Activated T-helper 2 cell treated with anti-CD3 and anti-CD28 coated beads, Interferon-gamma antibody, Interleukin-2, Interleukin-4, amounts not matched to agents 10 μg/mL and 5 μg/mL and 100 μg/mL, durations not matched to agents 14 hours and 24 hours and 36 hours (primary cell): ENCODE results near the gene KIAA0319L. TPM values are rescaled to one million over a fixed set of nuclear protein-coding genes. Genes with fewer than 3 reads are reported as not detected.
A peak's percentile ranks its signal among the peaks of the same experiment; 100 is the strongest.

Source experiments
- DNase-seq: peaks from one replicate; pipeline ENCODE4 v3.0.0; 2021; ENCODE audit warnings: low spot score
- H3K27ac Mint-ChIP-seq: one replicate; pipeline ENCODE4 v1.8.0; 2021; ENCODE audit warnings: mixed read lengths
- H3K27me3 Mint-ChIP-seq: one replicate; pipeline ENCODE4 v1.8.0; 2021; ENCODE audit warnings: low read depth, mixed read lengths
- H3K36me3 Mint-ChIP-seq: one replicate; pipeline ENCODE4 v1.8.0; 2021; ENCODE audit warnings: low read depth, mixed read lengths
- H3K4me1 Mint-ChIP-seq: one replicate; pipeline ENCODE4 v1.8.0; 2021; ENCODE audit warnings: low read depth, mixed read lengths
- H3K4me3 Mint-ChIP-seq: one replicate; pipeline ENCODE4 v1.8.0; 2021; ENCODE audit warnings: low read depth, mild to moderate bottlenecking, moderate library complexity, mixed read lengths
- H3K9me3 Mint-ChIP-seq: one replicate; pipeline ENCODE4 v1.8.0; 2021; ENCODE audit warnings: mixed read lengths
- intact Hi-C: fragments of 100-400 bp; cut with micrococcal nuclease; formaldehyde crosslinking; loops from one replicate; pipeline ENCODE4 v1.15.1; 2023
- total RNA-seq: library from RNA; stranded (reverse); gene quantifications from 2 replicates; pipeline ENCODE4 v1.2.3, GENCODE V29; 2022

Gene KIAA0319L
- total RNA-seq, 1 donor from 2014 or later = 40.9 TPM

- Mint-ChIP-seq H3K27me3 (no peaks in the 10 kb centered on the region), H3K4me3 (peak overlapping the region; percentile 66), H3K4me1 (peaks cover 69% of the 10 kb centered on the region), H3K36me3 (peaks cover 50% of the 10 kb centered on the region), H3K27ac (peak overlapping the region; percentile 86), H3K9me3 (no peaks in the 10 kb centered on the region)
- intact Hi-C loops = loop anchor here (1.0 to 10.0 kb wide), 5 partner anchors 32 to 438 kb away; partner anchors contain the start of genes KIAA0319L and NCDN
- no peak for DNase-seq
Observed at GRCh38 chr1:35506960-35507912, 50.0 kb downstream of the KIAA0319L start.

GRCh38 chr1:35505911-35506798 lies 51.0 kb downstream of the KIAA0319L start:
- H3K9me3 Mint-ChIP-seq = no peaks in the 10 kb centered on the region
- peaks cover 71% of the 10 kb centered on the region for H3K4me1 Mint-ChIP-seq
- peak overlapping the region; percentile 86 for H3K27ac Mint-ChIP-seq

GRCh38 chr1:35502242-35502641 lies 55.0 kb downstream of the KIAA0319L start:
- no peak for DNase-seq
- H3K4me3 Mint-ChIP-seq = no peak overlapping the region
- no peak overlapping the region for H3K27ac Mint-ChIP-seq
- H3K36me3 Mint-ChIP-seq = peaks cover 65% of the 10 kb centered on the region
- intact Hi-C loops = loop anchor here (10.0 kb wide), 1 partner anchor 443 kb away; no protein-coding TSS in a partner anchor
- H3K4me1 Mint-ChIP-seq = peaks cover 71% of the 10 kb centered on the region
- no peaks in the 10 kb centered on the region for H3K27me3 Mint-ChIP-seq
- H3K9me3 Mint-ChIP-seq = no peaks in the 10 kb centered on the region

More at GRCh38 chr1:35505911-35506798, 51.0 kb downstream of the KIAA0319L start:
- DNase-seq = peak; percentile 69
- peak overlapping the region; percentile 66 for H3K4me3 Mint-ChIP-seq
- H3K27me3 Mint-ChIP-seq = no peaks in the 10 kb centered on the region
- intact Hi-C loops = loop anchor here (1.0 to 10.0 kb wide), 5 partner anchors 33 to 439 kb away; partner anchors contain the start of genes KIAA0319L and NCDN
- peaks cover 51% of the 10 kb centered on the region for H3K36me3 Mint-ChIP-seq

- Mint-ChIP-seq H3K27me3 (no peaks in the 10 kb centered on the region), H3K27ac (peak overlapping the region; percentile 4), H3K9me3 (no peaks in the 10 kb centered on the region), H3K4me1 (peaks cover 53% of the 10 kb centered on the region), H3K4me3 (no peak overlapping the region), H3K36me3 (peaks cover 56% of the 10 kb centered on the region)
- intact Hi-C loops = loop anchor here (10.0 kb wide), 1 partner anchor 444 kb away; no protein-coding TSS in a partner anchor
- no peak for DNase-seq
Observed at GRCh38 chr1:35500439-35500838, 56.8 kb downstream of the KIAA0319L start.

- Mint-ChIP-seq H3K36me3 (peaks cover 51% of the 10 kb centered on the region), H3K27ac (peak overlapping the region; percentile 14), H3K4me1 (peaks cover 47% of the 10 kb centered on the region), H3K27me3 (no peaks in the 10 kb centered on the region), H3K4me3 (no peak overlapping the region), H3K9me3 (no peaks in the 10 kb centered on the region)
- intact Hi-C loops = loop anchor here (10.0 kb wide), 1 partner anchor 445 kb away; no protein-coding TSS in a partner anchor
- DNase-seq = peak; percentile 59
Observed at GRCh38 chr1:35499652-35500176, 57.5 kb downstream of the KIAA0319L start.

- no peak for DNase-seq
- Mint-ChIP-seq H3K4me3 (no peak overlapping the region), H3K9me3 (no peaks in the 10 kb centered on the region), H3K36me3 (peaks cover 53% of the 10 kb centered on the region), H3K27me3 (no peaks in the 10 kb centered on the region), H3K27ac (peak overlapping the region; percentile 14), H3K4me1 (peaks cover 45% of the 10 kb centered on the region)
- intact Hi-C loops = no loop called here
Observed at GRCh38 chr1:35499231-35499630, 58.0 kb downstream of the KIAA0319L start.

GRCh38 chr1:35497571-35497970 lies 59.6 kb downstream of the KIAA0319L start:
- H3K27me3 Mint-ChIP-seq = no peaks in the 10 kb centered on the region

GRCh38 chr1:35490250-35490649 lies 67.0 kb downstream of the KIAA0319L start:
- H3K4me3 Mint-ChIP-seq = no peak overlapping the region
- H3K9me3 Mint-ChIP-seq = peaks cover 42% of the 10 kb centered on the region
- no peaks in the 10 kb centered on the region for H3K27me3 Mint-ChIP-seq
- DNase-seq = no peak
- H3K36me3 Mint-ChIP-seq = peaks cover 70% of the 10 kb centered on the region
- H3K4me1 Mint-ChIP-seq = peaks cover 8% of the 10 kb centered on the region
- no peak overlapping the region for H3K27ac Mint-ChIP-seq
- intact Hi-C loops = no loop called here

More at GRCh38 chr1:35497571-35497970, 59.6 kb downstream of the KIAA0319L start:
- H3K36me3 Mint-ChIP-seq = peaks cover 56% of the 10 kb centered on the region
- intact Hi-C loops = no loop called here
- peaks cover 34% of the 10 kb centered on the region for H3K4me1 Mint-ChIP-seq
- DNase-seq = no peak
- H3K4me3 Mint-ChIP-seq = no peak overlapping the region
- H3K27ac Mint-ChIP-seq = no peak overlapping the region
- H3K9me3 Mint-ChIP-seq = no peaks in the 10 kb centered on the region

- Mint-ChIP-seq H3K9me3 (peaks cover 42% of the 10 kb centered on the region), H3K4me3 (no peak overlapping the region), H3K27me3 (no peaks in the 10 kb centered on the region), H3K27ac (peak overlapping the region; percentile 0), H3K36me3 (peaks cover 64% of the 10 kb centered on the region), H3K4me1 (peaks cover 10% of the 10 kb centered on the region)
- DNase-seq = no peak
- intact Hi-C loops = no loop called here
Observed at GRCh38 chr1:35488336-35488735, 68.9 kb downstream of the KIAA0319L start.

- Mint-ChIP-seq H3K36me3 (peaks cover 63% of the 10 kb centered on the region), H3K27me3 (no peaks in the 10 kb centered on the region), H3K9me3 (peaks cover 42% of the 10 kb centered on the region), H3K27ac (no peak overlapping the region), H3K4me1 (peaks cover 10% of the 10 kb centered on the region), H3K4me3 (no peak overlapping the region)
- intact Hi-C loops = no loop called here
- no peak for DNase-seq
Observed at GRCh38 chr1:35486858-35487408, 70.3 kb downstream of the KIAA0319L start.

- DNase-seq = no peak
- intact Hi-C loops = no loop called here
- H3K27ac Mint-ChIP-seq = no peak overlapping the region
- H3K36me3 Mint-ChIP-seq = peaks cover 37% of the 10 kb centered on the region
- H3K4me1 Mint-ChIP-seq = peaks cover 1% of the 10 kb centered on the region
- no peaks in the 10 kb centered on the region for H3K9me3 Mint-ChIP-seq
- H3K27me3 Mint-ChIP-seq = no peaks in the 10 kb centered on the region
- H3K4me3 Mint-ChIP-seq = no peak overlapping the region
Observed at GRCh38 chr1:35481229-35481628, 76.0 kb downstream of the KIAA0319L start.

GRCh38 chr1:35477870-35478269 lies 79.3 kb downstream of the KIAA0319L start:
- intact Hi-C loops = no loop called here
- Mint-ChIP-seq H3K4me1 (peaks cover 3% of the 10 kb centered on the region), H3K4me3 (no peak overlapping the region), H3K9me3 (no peaks in the 10 kb centered on the region), H3K36me3 (peaks cover 51% of the 10 kb centered on the region), H3K27ac (no peak overlapping the region), H3K27me3 (no peaks in the 10 kb centered on the region)
- no peak for DNase-seq
